Gastrocnemius medialis (tissue), 4 donors: Measurements from ENCODE around the gene MMEL1.

Experiments
- POLR2A ChIP-seq, 2 donors: fragments of 450-650 bp; IDR thresholded peaks; one replicate each; pipeline ENCODE4 v1.6.1; 2017; ENCODE audit warnings: antibody characterized with exemption in 2 of 2, mild to moderate bottlenecking in 2 of 2, moderate library complexity in 2 of 2
- TF ChIP-seq, protein P1 (sequence below), 5 experiments: fragments of 450-650 bp in 3 of 5; fragments of 200-600 bp in 2 of 5; sonication (generic) in 2 of 5; IDR thresholded peaks in 4 of 5; conservative IDR thresholded peaks in 1 of 5; 1 replicate in 4 of 5; 2 replicates in 1 of 5; pipeline ENCODE4 v1.5.1; 2016 to 2019; ENCODE audit warnings: antibody characterized with exemption in 5 of 5, mild to moderate bottlenecking in 3 of 5, moderate library complexity in 3 of 5

DNA sequence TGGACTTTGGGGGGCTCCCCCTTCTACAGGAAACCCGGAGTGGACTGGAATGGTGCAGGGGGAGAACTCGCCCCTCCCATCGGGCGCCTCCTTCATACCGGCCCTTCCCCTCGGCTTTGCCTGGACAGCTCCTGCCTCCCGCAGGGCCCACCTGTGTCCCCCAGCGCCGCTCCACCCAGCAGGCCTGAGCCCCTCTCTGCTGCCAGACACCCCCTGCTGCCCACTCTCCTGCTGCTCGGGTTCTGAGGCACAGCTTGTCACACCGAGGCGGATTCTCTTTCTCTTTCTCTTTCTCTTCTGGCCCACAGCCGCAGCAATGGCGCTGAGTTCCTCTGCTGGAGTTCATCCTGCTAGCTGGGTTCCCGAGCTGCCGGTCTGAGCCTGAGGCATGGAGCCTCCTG is 76.5 kb downstream of the MMEL1 start, which contains the start of gene TNFRSF14:
- TF ChIP-seq POLR2A (IDR thresholded peaks at IDR 0.05): no peak
- TF ChIP-seq, protein P1, sequence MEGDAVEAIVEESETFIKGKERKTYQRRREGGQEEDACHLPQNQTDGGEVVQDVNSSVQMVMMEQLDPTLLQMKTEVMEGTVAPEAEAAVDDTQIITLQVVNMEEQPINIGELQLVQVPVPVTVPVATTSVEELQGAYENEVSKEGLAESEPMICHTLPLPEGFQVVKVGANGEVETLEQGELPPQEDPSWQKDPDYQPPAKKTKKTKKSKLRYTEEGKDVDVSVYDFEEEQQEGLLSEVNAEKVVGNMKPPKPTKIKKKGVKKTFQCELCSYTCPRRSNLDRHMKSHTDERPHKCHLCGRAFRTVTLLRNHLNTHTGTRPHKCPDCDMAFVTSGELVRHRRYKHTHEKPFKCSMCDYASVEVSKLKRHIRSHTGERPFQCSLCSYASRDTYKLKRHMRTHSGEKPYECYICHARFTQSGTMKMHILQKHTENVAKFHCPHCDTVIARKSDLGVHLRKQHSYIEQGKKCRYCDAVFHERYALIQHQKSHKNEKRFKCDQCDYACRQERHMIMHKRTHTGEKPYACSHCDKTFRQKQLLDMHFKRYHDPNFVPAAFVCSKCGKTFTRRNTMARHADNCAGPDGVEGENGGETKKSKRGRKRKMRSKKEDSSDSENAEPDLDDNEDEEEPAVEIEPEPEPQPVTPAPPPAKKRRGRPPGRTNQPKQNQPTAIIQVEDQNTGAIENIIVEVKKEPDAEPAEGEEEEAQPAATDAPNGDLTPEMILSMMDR (IDR thresholded peaks at IDR 0.05 in 4 of 5, conservative IDR thresholded peaks at IDR 0.05 in 1 of 5): no peak
